ENCODE measurements around the gene BNIP3.

GRCh38 chr10:131980761-131981428, 828 bp downstream of the BNIP3 start:
- TF ChIP-seq TAF1 (conservative IDR thresholded peaks at IDR 0.05): peak; percentile 25
- TF ChIP-seq, protein P1, sequence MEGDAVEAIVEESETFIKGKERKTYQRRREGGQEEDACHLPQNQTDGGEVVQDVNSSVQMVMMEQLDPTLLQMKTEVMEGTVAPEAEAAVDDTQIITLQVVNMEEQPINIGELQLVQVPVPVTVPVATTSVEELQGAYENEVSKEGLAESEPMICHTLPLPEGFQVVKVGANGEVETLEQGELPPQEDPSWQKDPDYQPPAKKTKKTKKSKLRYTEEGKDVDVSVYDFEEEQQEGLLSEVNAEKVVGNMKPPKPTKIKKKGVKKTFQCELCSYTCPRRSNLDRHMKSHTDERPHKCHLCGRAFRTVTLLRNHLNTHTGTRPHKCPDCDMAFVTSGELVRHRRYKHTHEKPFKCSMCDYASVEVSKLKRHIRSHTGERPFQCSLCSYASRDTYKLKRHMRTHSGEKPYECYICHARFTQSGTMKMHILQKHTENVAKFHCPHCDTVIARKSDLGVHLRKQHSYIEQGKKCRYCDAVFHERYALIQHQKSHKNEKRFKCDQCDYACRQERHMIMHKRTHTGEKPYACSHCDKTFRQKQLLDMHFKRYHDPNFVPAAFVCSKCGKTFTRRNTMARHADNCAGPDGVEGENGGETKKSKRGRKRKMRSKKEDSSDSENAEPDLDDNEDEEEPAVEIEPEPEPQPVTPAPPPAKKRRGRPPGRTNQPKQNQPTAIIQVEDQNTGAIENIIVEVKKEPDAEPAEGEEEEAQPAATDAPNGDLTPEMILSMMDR (IDR thresholded peaks at IDR 0.05; ENCODE audit: low read depth, low read length, missing input control): no peak
- peak; percentile 59 to 65 for TF ChIP-seq HNF4A (conservative IDR thresholded peaks at IDR 0.05)
- TF ChIP-seq YY1 (IDR thresholded peaks at IDR 0.05): peak; percentile 46
- TF ChIP-seq, protein P2, sequence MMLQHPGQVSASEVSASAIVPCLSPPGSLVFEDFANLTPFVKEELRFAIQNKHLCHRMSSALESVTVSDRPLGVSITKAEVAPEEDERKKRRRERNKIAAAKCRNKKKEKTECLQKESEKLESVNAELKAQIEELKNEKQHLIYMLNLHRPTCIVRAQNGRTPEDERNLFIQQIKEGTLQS (IDR thresholded peaks at IDR 0.05): no peak
- no peak for TF ChIP-seq EGR1 (IDR thresholded peaks at IDR 0.05; ENCODE audit: low read depth in 2 of 2)
- peak in 1 of 2 donors; percentile 19 for TF ChIP-seq RAD21 (IDR thresholded peaks at IDR 0.05)
- no peak for TF ChIP-seq HNF4G (IDR thresholded peaks at IDR 0.05)
- TF ChIP-seq MAX (IDR thresholded peaks at IDR 0.05): no peak
- no peak for TF ChIP-seq JUND (IDR thresholded peaks at IDR 0.05)
- TF ChIP-seq GABPA (IDR thresholded peaks at IDR 0.05 in 1 of 2, conservative IDR thresholded peaks at IDR 0.05 in 1 of 2): no peak

Measured in liver (tissue), 3 donors.